DND-41 (cell line): ENCODE results near the gene ANKRD29.

Experiments used
- ATAC-seq: fragments of 200-7000 bp; cut with Tn5 transposase; 3 replicates; pipeline ENCODE4 v1.9.1; 2021; ENCODE audit warnings: low read depth; ENCODE audit not compliant: insufficient read depth
- DNase-seq: peaks from one replicate; pipeline ENCODE4 v3.0.0-alpha.2; 2020
- H2AFZ ChIP-seq: 2 replicates; pipeline ENCODE4 v1.6.0; 2012; ENCODE audit warnings: low read depth, low read length
- H3K27ac ChIP-seq: 2 replicates; pipeline ENCODE4 v1.5.1; 2012; ENCODE audit warnings: low read length, inconsistent platforms
- H3K27me3 ChIP-seq: fragments of 200-600 bp; sonication (generic); 2 replicates; pipeline ENCODE4 v1.6.0; 2012; ENCODE audit warnings: low read length, mild to moderate bottlenecking, inconsistent platforms; ENCODE audit not compliant: insufficient read depth, poor library complexity
- H3K36me3 ChIP-seq: 2 replicates; pipeline ENCODE4 v1.5.1; 2012; ENCODE audit warnings: low read length, inconsistent platforms; ENCODE audit not compliant: insufficient read depth
- H3K4me1 ChIP-seq: 2 replicates; pipeline ENCODE4 v1.5.1; 2012; ENCODE audit warnings: mild to moderate bottlenecking, low read length; ENCODE audit not compliant: insufficient read depth
- H3K4me2 ChIP-seq: 2 replicates; pipeline ENCODE4 v1.6.0; 2012; ENCODE audit warnings: mild to moderate bottlenecking, moderate library complexity, low read length, inconsistent platforms; ENCODE audit not compliant: insufficient read depth
- H3K4me3 ChIP-seq, 2 experiments: fragments of 200-600 bp in 1 of 2; shearing (Covaris generic) in 1 of 2; 2 replicates each; pipeline ENCODE4 v1.5.1; 2012 to 2016; ENCODE audit warnings: inconsistent platforms in 2 of 2, low read length in 2 of 2, mild to moderate bottlenecking in 2 of 2, low read depth in 1 of 2, moderate library complexity in 1 of 2
- H3K79me2 ChIP-seq: 2 replicates; pipeline ENCODE4 v1.6.0; 2012; ENCODE audit warnings: low read length, inconsistent platforms; ENCODE audit not compliant: insufficient read depth
- H3K9ac ChIP-seq: 2 replicates; pipeline ENCODE4 v1.6.0; 2012; ENCODE audit warnings: low read depth, mild to moderate bottlenecking, inconsistent platforms, low read length, moderate library complexity
- H3K9me3 ChIP-seq: 2 replicates; pipeline ENCODE4 v1.5.1; 2012; ENCODE audit warnings: low read length, moderate library complexity, mild to moderate bottlenecking, inconsistent platforms; ENCODE audit not compliant: insufficient read depth, severe bottlenecking
- H4K20me1 ChIP-seq: 2 replicates; pipeline ENCODE4 v1.6.0; 2012; ENCODE audit warnings: low read length; ENCODE audit not compliant: insufficient read depth
- EZH2 ChIP-seq: IDR thresholded peaks from 3 replicates; pipeline ENCODE4 v1.6.1; 2012; ENCODE audit warnings: borderline replicate concordance, low read depth, mild to moderate bottlenecking, moderate library complexity, low read length, inconsistent platforms; ENCODE audit not compliant: severe bottlenecking
- TF ChIP-seq, protein P1 (sequence below): IDR thresholded peaks from 2 replicates; pipeline ENCODE4 v1.5.1; 2012; ENCODE audit warnings: borderline replicate concordance, low read length, moderate library complexity, mild to moderate bottlenecking; ENCODE audit not compliant: poor library complexity, severe bottlenecking; ENCODE audit errors: extremely low read depth

The ANKRD29 gene

DNA sequence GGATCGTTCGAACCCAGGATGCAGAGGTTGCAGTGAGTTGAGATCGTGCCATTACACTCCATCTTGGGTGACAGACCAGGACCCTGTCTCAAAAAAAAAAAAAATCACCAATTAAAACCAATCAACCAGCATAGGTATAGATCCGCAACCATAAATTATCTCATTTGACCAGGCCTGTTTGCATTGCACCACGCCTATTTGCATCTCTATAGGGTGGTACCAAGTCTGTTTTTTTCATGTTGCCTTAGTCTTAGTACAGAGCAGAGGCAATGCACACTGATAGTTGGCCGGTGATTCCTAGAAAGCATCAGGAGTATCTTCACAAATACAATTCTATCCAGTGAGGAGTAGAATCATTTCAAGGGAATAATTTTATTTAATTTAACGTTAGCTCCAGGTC is 67.1 kb downstream of the ANKRD29 start:
- Histone ChIP-seq H3K27ac (no peak overlapping the region), H4K20me1 (no peaks in the 10 kb centered on the region), H3K27me3 (peaks cover 2% of the 10 kb centered on the region), H3K36me3 (no peaks in the 10 kb centered on the region), H3K9ac (no peak overlapping the region), H3K79me2 (no peaks in the 10 kb centered on the region), H3K4me2 (no peak overlapping the region), H3K9me3 (no peaks in the 10 kb centered on the region), H3K4me1 (no peaks in the 10 kb centered on the region), H2AFZ (no peak overlapping the region), H3K4me3 (no peak overlapping the region)
- DNase-seq (no peak), ATAC-seq (no peak)
- TF ChIP-seq EZH2, result no peak
- TF ChIP-seq, protein P1, sequence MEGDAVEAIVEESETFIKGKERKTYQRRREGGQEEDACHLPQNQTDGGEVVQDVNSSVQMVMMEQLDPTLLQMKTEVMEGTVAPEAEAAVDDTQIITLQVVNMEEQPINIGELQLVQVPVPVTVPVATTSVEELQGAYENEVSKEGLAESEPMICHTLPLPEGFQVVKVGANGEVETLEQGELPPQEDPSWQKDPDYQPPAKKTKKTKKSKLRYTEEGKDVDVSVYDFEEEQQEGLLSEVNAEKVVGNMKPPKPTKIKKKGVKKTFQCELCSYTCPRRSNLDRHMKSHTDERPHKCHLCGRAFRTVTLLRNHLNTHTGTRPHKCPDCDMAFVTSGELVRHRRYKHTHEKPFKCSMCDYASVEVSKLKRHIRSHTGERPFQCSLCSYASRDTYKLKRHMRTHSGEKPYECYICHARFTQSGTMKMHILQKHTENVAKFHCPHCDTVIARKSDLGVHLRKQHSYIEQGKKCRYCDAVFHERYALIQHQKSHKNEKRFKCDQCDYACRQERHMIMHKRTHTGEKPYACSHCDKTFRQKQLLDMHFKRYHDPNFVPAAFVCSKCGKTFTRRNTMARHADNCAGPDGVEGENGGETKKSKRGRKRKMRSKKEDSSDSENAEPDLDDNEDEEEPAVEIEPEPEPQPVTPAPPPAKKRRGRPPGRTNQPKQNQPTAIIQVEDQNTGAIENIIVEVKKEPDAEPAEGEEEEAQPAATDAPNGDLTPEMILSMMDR, result no peak

DNA sequence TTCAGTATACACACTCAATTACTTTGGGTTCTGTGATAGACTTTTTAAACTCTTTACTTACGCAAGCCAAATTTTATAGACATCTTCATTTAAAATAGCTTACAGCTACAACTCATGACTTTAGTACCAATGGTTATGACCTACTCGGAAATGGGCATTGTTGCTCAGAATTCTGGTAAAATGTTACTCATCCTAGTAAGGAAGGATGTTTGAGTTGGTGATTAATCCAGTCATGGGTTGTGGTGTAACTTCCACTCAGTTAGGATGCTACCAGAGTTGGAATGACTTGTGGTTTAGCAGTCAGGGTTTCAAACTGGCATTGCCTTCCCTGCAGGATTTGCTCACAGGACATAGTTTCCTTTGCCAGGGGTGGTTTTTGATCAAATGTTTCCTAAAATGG is 69.0 kb downstream of the ANKRD29 start:
- H4K20me1 ChIP-seq, result no peaks in the 10 kb centered on the region
- no peak for DNase-seq
- no peak overlapping the region for H2AFZ ChIP-seq
- H3K4me2 ChIP-seq, result no peak overlapping the region
- no peak overlapping the region for H3K9ac ChIP-seq
- peaks cover 2% of the 10 kb centered on the region for H3K27me3 ChIP-seq
- no peaks in the 10 kb centered on the region for H3K9me3 ChIP-seq
- H3K4me1 ChIP-seq, result no peaks in the 10 kb centered on the region
- no peak for ATAC-seq
- H3K4me3 ChIP-seq, result no peak overlapping the region
- H3K27ac ChIP-seq, result no peak overlapping the region
- no peak for TF ChIP-seq EZH2
- TF ChIP-seq, protein P1, result no peak
- H3K36me3 ChIP-seq, result no peaks in the 10 kb centered on the region
- H3K79me2 ChIP-seq, result no peaks in the 10 kb centered on the region

DNA sequence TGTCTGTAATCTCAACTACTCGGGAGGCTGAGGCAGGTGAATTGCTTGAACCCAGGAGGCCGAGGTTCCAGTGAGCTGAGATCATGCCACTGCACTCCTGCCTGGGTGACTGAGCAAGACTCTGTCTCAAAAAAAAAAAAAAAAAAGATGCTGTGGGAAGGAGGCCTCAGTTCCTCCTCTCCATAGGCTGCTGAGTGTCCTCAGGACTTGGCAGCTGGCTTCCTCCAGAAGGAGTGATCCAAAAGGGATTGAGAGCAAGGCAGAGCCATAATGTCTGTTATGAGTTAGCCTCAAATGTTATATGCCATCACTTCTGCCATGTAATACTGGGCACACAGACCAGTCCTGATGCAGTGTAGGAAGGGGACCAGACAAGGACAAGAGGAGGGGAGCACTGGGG is 69.8 kb downstream of the ANKRD29 start:
- no peak overlapping the region for H3K9ac ChIP-seq
- no peak for TF ChIP-seq EZH2
- TF ChIP-seq, protein P1, result no peak
- no peaks in the 10 kb centered on the region for H4K20me1 ChIP-seq
- no peak overlapping the region for H2AFZ ChIP-seq
- H3K27me3 ChIP-seq, result peaks cover 2% of the 10 kb centered on the region
- no peak overlapping the region for H3K27ac ChIP-seq
- H3K79me2 ChIP-seq, result no peaks in the 10 kb centered on the region
- no peaks in the 10 kb centered on the region for H3K36me3 ChIP-seq
- ATAC-seq (no peak), DNase-seq (no peak)
- no peak overlapping the region for H3K4me2 ChIP-seq
- no peaks in the 10 kb centered on the region for H3K9me3 ChIP-seq
- H3K4me3 ChIP-seq, result no peak overlapping the region
- no peaks in the 10 kb centered on the region for H3K4me1 ChIP-seq

DNA sequence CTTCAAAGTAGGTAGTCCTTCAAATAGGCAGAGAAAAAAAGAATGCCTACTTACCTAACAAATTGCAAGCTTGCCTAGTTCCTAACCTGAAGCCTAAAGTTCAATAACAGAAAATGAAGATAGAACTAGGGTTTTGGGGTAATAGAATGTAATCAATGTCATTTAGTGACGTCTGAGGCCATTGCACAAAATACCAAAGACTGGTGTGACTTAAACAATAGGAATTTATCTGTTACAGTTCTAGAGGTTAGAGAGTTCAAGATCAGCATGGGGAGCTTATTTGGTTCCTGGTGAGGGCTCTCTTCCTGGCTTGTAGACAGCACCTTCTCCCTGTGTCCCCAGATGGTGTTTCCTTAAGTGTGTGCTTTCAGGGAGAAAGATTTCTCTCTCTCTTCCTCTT is 71.7 kb downstream of the ANKRD29 start:
- peaks cover 2% of the 10 kb centered on the region for H3K27me3 ChIP-seq
- no peak overlapping the region for H3K27ac ChIP-seq
- ATAC-seq, result no peak
- TF ChIP-seq, protein P1, result no peak
- no peak for TF ChIP-seq EZH2
- H2AFZ ChIP-seq, result no peak overlapping the region
- H3K4me3 ChIP-seq, result no peak overlapping the region
- H3K79me2 ChIP-seq, result peaks cover 2% of the 10 kb centered on the region
- H3K36me3 ChIP-seq, result no peaks in the 10 kb centered on the region; the same call in 1 of the 2 replicates
- H3K9me3 ChIP-seq, result no peaks in the 10 kb centered on the region
- peaks cover 8% of the 10 kb centered on the region for H3K4me1 ChIP-seq
- DNase-seq, result no peak
- no peak overlapping the region for H3K4me2 ChIP-seq
- H3K9ac ChIP-seq, result no peak overlapping the region
- H4K20me1 ChIP-seq, result 0 out of 2 replicates have a peak, but pooled peaks cover under 1% of the 10 kb centered on the region
